ENCODE measurements around the gene ARPC4.

The ARPC4 gene

DNA sequence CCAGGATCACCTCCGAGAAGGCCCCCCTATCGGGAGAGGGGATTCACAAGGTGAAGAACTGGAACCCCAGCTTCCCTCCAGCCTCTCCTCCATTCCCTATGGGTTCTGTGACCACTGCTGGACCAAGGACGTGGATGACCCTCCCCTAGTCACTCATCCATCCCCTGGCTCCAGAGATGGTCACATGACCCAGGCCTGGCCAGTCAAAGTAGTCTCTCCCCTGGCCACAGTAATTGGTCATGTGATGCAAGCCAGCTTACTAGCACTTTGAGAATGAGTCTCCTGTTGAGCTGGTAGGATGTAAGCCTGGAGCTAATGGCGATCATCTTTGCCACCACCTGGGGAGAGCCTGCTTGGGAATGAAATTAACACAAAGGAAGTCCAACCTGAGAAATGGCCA is 27.0 kb upstream of the ARPC4 start:
- DNase-seq (ENCODE audit: low read depth in 1 of 2, low spot score in 1 of 2) = no peak
- Histone ChIP-seq H3K27me3 (ENCODE audit: insufficient read depth, poor library complexity, severe bottlenecking) (no peaks in the 10 kb centered on the region), H3K27ac (replicated peaks) (no peak overlapping the region), H3K4me3 (replicated peaks; ENCODE audit: insufficient read depth, low read length) (no peak overlapping the region)
- no peak for TF ChIP-seq REST (IDR thresholded peaks at IDR 0.05; ENCODE audit: insufficient replicate concordance, low read depth)
- TF ChIP-seq CTCF (IDR thresholded peaks at IDR 0.05; ENCODE audit: insufficient read depth, low read length) = no peak
- no peak for TF ChIP-seq GABPA (IDR thresholded peaks at IDR 0.05; ENCODE audit: low read depth)
- TF ChIP-seq POLR2AphosphoS5 (IDR thresholded peaks at IDR 0.05; ENCODE audit: low read depth) = no peak
- TF ChIP-seq SPI1 (IDR thresholded peaks at IDR 0.05; ENCODE audit: borderline replicate concordance, low read depth) = no peak

- Histone ChIP-seq H3K4me3 (replicated peaks; ENCODE audit: insufficient read depth, low read length) (no peak overlapping the region), H3K27me3 (ENCODE audit: insufficient read depth, poor library complexity, severe bottlenecking) (no peaks in the 10 kb centered on the region), H3K27ac (replicated peaks) (no peak overlapping the region)
- no peak for DNase-seq (ENCODE audit: low read depth in 1 of 2, low spot score in 1 of 2)
- TF ChIP-seq POLR2AphosphoS5 (IDR thresholded peaks at IDR 0.05; ENCODE audit: low read depth) (no peak), SPI1 (IDR thresholded peaks at IDR 0.05; ENCODE audit: borderline replicate concordance, low read depth) (no peak), GABPA (IDR thresholded peaks at IDR 0.05; ENCODE audit: low read depth) (no peak), CTCF (IDR thresholded peaks at IDR 0.05; ENCODE audit: insufficient read depth, low read length) (no peak), REST (IDR thresholded peaks at IDR 0.05; ENCODE audit: insufficient replicate concordance, low read depth) (no peak)
Observed at GRCh38 chr3:9767418-9767817, 25.5 kb upstream of the ARPC4 start.

DNA sequence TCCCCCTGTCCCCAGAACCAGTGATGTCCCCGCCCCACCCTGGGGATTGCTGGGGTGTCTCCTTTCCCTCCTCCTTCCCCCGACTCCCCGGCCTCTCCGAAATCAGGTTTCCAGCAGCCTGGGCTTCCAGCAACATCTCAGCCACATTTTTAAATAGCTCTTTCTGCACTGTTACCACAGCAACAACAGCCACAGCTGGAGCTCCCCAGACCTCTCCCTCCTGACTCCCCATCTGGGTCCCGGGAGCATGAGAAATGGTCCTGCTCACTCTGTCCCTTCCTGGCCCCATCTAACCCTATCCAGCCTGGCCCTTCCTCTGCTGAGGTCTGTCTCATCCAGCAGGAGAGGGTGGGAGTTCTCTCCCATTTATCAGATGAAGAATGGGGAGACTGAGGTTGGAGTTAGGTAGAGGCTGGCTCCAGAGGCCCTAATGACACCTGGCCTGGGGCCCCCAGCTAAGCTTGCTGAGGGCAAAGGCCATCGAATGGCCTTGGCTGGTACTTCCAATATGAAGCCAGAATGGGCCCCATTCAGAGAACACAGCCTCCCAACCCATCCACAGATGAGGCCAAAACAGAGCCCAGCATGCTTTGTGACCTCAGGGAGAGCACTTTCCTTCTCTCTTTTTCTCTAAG is 24.6 kb upstream of the ARPC4 start:
- Histone ChIP-seq H3K4me3 (replicated peaks; ENCODE audit: insufficient read depth, low read length) (peak overlapping the region; percentile 80), H3K27ac (replicated peaks) (0 out of 2 replicates have a peak overlapping the region, but pooled peaks have one; percentile 22), H3K27me3 (ENCODE audit: insufficient read depth, poor library complexity, severe bottlenecking) (no peaks in the 10 kb centered on the region)
- DNase-seq (ENCODE audit: low read depth in 1 of 2, low spot score in 1 of 2) = no peak
- TF ChIP-seq CTCF (IDR thresholded peaks at IDR 0.05; ENCODE audit: insufficient read depth, low read length) (no peak), REST (IDR thresholded peaks at IDR 0.05; ENCODE audit: insufficient replicate concordance, low read depth) (no peak), SPI1 (IDR thresholded peaks at IDR 0.05; ENCODE audit: borderline replicate concordance, low read depth) (no peak), GABPA (IDR thresholded peaks at IDR 0.05; ENCODE audit: low read depth) (no peak), POLR2AphosphoS5 (IDR thresholded peaks at IDR 0.05; ENCODE audit: low read depth) (no peak)

All from HL-60 (cell line).